Esophagus squamous epithelium (tissue), 4 donors: ENCODE results near the gene MYLK2.

Experiments
- POLR2A ChIP-seq, 4 donors: fragments of 450-650 bp; IDR thresholded peaks; one replicate each; pipeline ENCODE4 v1.6.1; 2017; ENCODE audit warnings: antibody characterized with exemption in 4 of 4, mild to moderate bottlenecking in 4 of 4, moderate library complexity in 3 of 4
- TF ChIP-seq, protein P1 (sequence below), 6 experiments: fragments of 450-650 bp in 4 of 6; fragments of 200-600 bp in 2 of 6; sonication (generic) in 2 of 6; IDR thresholded peaks; one replicate each; pipeline ENCODE4 v1.5.1; 2016 to 2019; ENCODE audit warnings: antibody characterized with exemption in 6 of 6, mild to moderate bottlenecking in 4 of 6, moderate library complexity in 4 of 6

DNA sequence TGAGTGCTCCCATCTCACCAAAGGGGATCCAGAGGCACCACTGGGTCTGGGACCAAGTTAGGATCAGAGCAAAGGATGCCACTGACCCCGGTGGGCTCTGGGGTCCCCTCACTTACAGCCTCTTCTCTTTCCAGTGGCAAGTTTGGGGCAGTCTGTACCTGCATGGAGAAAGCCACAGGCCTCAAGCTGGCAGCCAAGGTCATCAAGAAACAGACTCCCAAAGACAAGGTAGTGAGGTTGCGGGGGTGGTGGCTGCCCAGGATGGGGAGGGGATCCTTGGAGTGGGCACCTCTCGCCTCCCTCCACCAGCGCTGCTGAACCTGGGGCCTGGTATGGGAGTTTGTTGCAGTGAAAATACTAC is 4.9 kb downstream of the MYLK2 start:
- TF ChIP-seq, protein P1, sequence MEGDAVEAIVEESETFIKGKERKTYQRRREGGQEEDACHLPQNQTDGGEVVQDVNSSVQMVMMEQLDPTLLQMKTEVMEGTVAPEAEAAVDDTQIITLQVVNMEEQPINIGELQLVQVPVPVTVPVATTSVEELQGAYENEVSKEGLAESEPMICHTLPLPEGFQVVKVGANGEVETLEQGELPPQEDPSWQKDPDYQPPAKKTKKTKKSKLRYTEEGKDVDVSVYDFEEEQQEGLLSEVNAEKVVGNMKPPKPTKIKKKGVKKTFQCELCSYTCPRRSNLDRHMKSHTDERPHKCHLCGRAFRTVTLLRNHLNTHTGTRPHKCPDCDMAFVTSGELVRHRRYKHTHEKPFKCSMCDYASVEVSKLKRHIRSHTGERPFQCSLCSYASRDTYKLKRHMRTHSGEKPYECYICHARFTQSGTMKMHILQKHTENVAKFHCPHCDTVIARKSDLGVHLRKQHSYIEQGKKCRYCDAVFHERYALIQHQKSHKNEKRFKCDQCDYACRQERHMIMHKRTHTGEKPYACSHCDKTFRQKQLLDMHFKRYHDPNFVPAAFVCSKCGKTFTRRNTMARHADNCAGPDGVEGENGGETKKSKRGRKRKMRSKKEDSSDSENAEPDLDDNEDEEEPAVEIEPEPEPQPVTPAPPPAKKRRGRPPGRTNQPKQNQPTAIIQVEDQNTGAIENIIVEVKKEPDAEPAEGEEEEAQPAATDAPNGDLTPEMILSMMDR (IDR thresholded peaks at IDR 0.05), result no peak
- TF ChIP-seq POLR2A (IDR thresholded peaks at IDR 0.05), result no peak
